Heart left ventricle (tissue), 16 donors: ENCODE data around the gene AP1G2. TPM values are rescaled to one million over a fixed set of nuclear protein-coding genes. Genes with fewer than 3 reads are reported as not detected.
"Not testable (repeated sequence)": the region's sequence is repeated elsewhere in the genome, so short reads cannot be mapped to it uniquely, and the experiment has no call there.

Source experiments
- ATAC-seq, 4 donors: fragments of 200-7000 bp; cut with Tn5 transposase; one replicate each; pipeline ENCODE4 v1.9.1; 2020 to 2022; ENCODE audit warnings: moderate library complexity in 4 of 4, mild to moderate bottlenecking in 3 of 4, moderate number of reproducible peaks in 1 of 4
- DNase-seq, 5 donors: peaks; one replicate each; pipeline ENCODE4 v3.0.0-alpha.2; 2020
- H3K27ac ChIP-seq, 12 donors: fragments of 200-600 bp; sonication (generic) in 4 of 12; one replicate each; pipeline versions ENCODE4 v1.5.0 to v1.8.0; 2016 to 2022; ENCODE audit warnings: mild to moderate bottlenecking in 2 of 12
- H3K27me3 ChIP-seq, 9 donors: fragments of 200-600 bp; sonication (generic) in 2 of 9; one replicate each; pipeline versions ENCODE4 v1.5.1 to v1.8.0; 2016 to 2022; ENCODE audit warnings: mild to moderate bottlenecking in 3 of 9
- H3K36me3 ChIP-seq, 9 donors: fragments of 200-600 bp; sonication (generic) in 2 of 9; one replicate each; pipeline versions ENCODE4 v1.5.0 to v1.8.0; 2018 to 2022; ENCODE audit warnings: mild to moderate bottlenecking in 2 of 9
- H3K4me1 ChIP-seq, 12 donors: fragments of 200-600 bp; sonication (generic) in 4 of 12; one replicate each; pipeline versions ENCODE4 v1.5.0 to v1.8.0; 2016 to 2022; ENCODE audit warnings: mild to moderate bottlenecking in 3 of 12
- H3K4me3 ChIP-seq, 12 donors: fragments of 200-600 bp; sonication (generic) in 4 of 12; one replicate each; pipeline versions ENCODE4 v1.5.0 to v1.8.0; 2017 to 2022; ENCODE audit warnings: mild to moderate bottlenecking in 9 of 12, moderate library complexity in 4 of 12
- H3K9me3 ChIP-seq, 12 donors: fragments of 200-600 bp; sonication (generic) in 4 of 12; one replicate each; pipeline versions ENCODE4 v1.5.0 to v1.8.0; 2016 to 2022; ENCODE audit warnings: mild to moderate bottlenecking in 1 of 12
- CTCF ChIP-seq, 12 donors: fragments of 200-600 bp; sonication (generic) in 4 of 12; IDR thresholded peaks; one replicate each; pipeline versions ENCODE4 v1.5.0 to v1.8.0; 2018 to 2022; ENCODE audit warnings: antibody characterized with exemption in 12 of 12, mild to moderate bottlenecking in 5 of 12
- POLR2A ChIP-seq, 2 donors: fragments of 450-650 bp; IDR thresholded peaks; one replicate each; pipeline ENCODE4 v1.6.1; 2017; ENCODE audit warnings: antibody characterized with exemption in 2 of 2, mild to moderate bottlenecking in 2 of 2, moderate library complexity in 2 of 2
- WGBS, 4 donors: extraction: QIAGEN DNeasy Blood & Tissue Kit in 2 of 4; methylation state at CpG; one replicate each; pipeline versions ENCODE4 v1.1.5 to v1.1.7; 2013 to 2018; 5-methylcytosine and 5-hydroxymethylcytosine counted together
- intact Hi-C, 10 donors: fragments of 100-400 bp; cut with DNase I; formaldehyde crosslinking; loops; one replicate each; pipeline versions ENCODE4 v1.11.1 to v1.14.2; 2022
- polyA plus RNA-seq, 2 donors: library from polyadenylated mRNA; stranded (reverse); fragments of 200-250 nt; gene quantifications; one replicate each; pipeline ENCODE4 v1.2.3, GENCODE V29; 2013
- total RNA-seq, 9 donors: library from RNA; depleted of rRNA in 2 of 9; stranded (reverse); fragments of >200 nt in 2 of 9; fragmentation: NEBNext Ultra II Directional in 3 of 9; extraction: Animal tissue kit (Norgen Biotek cat#: 25700) in 3 of 9; gene quantifications; one replicate each; pipeline versions ENCODE4 v1.1.0 to v1.2.4, GENCODE V29; 2016 to 2023
- donor health status: ischemic (EF 13 %, LVEDD 7.1; RV severe dilation, severe dysfunction).
- donor health status: healthy with polysubstance abuse.
- donor health status: DM: no; HTN: yes; CAD: no.
- donor health status: DM: no; HTN: no; CAD: no.
- donor health status: ischemic (EF 25% LVEDD 6.9; RV normal size, moderate dysfunction).
- donor health status: ischemic (EF 25% LVEDD 5.7; RV mildly dilated, moderate dysfunction).
- donor health status: healthy.
- donor health status: DM: yes; HTN: yes; CAD: no.
- donor health status: ischemic (EF 35%, LVEDD 5.7; RV mildly dilated, moderate dysfunction).
- donor health status: nonischemic (EF 11% LVEDD 7.7; RV severe dilation, severe dysfunction).
- donor health status: DM: yes; HTN: yes; CAD: no.
- donor health status: PGD.
- donor health status: ischemic (EF 29% LVEDD 5.4; RV normal size, mild dysfunction).
- donor health status: nonischemic (EF 23%, LVEDD 6.1; RV moderate dilation, normal function).

AP1G2 gene
- total and polyA plus RNA-seq, 11 donors = 7.2 to 33.8 (median 11.6) TPM

DNA sequence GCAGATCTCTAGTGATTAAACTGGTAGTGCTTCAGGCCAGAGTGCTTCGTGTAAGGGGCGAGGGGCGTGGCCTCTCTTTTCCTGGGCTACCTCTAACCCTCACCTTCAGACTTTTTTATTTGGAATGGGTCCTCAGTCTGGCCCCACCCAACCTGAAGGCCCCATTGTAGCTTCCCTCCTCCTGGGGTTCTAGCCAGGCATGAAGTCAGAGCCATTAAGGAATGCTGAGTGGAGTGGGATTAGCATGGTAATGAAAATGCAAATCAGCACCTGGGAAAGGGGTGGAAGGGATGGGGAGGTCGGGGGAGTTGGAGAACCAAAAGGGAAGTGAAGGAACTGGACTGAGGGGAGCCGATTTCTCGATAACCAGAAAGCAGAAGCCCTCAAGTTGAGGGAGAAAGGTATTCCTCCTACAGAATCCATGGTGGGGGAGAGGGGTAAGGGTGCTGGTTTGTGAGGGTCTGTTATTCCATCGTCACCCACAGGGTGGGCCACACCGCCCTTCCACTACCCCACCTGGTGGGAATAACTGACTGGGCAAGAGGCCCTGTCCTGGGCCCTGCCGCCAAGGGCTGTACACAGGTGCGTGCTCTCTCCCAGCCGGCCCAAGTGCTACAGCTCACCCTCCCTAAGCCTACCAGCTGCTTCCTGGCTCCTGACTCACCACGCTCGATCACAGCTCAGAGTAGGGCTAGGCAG lies 30.1 kb downstream of the AP1G2 start:
- ATAC-seq = no peak
- Histone ChIP-seq H3K9me3 (no peaks in the 10 kb centered on the region), H3K4me1 (peaks cover 0 to 4% (median 0%) of the 10 kb centered on the region in 12 donors), H3K4me3 (no peak overlapping the region), H3K27ac (no peak overlapping the region), H3K27me3 (no peaks in the 10 kb centered on the region), H3K36me3 (no peaks in the 10 kb centered on the region)
- intact Hi-C loops = loop anchor here in 1 of 10 donors (10.0 kb wide), 1 partner anchor 53 kb away; no protein-coding TSS in a partner anchor
- WGBS, 4 donors = 53 to 64% (median 60%) methylated on average over 13 of the region's 13 CpGs
- TF ChIP-seq POLR2A (IDR thresholded peaks at IDR 0.05) (no peak), CTCF (IDR thresholded peaks at IDR 0.05) (no peak)
- no peak for DNase-seq

DNA sequence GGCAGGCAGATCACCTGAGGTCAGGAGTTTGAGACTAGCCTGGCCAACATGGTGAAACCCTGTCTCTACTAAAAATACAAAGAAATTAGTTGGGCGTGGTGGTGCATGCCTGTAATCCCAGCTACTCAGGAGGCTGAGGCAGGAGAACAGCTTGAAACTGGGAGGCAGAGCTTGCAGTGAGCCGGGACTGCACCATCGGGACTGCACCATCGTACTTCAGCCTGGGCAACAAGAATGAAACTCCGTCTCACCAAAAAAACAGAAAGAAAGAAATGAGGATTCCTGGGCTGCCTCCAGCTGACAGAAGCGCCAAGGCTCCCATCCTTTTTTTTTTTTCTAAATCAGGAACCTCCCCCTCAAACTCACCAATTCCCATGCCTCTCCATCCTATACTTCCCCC lies 30.7 kb downstream of the AP1G2 start:
- H3K27ac ChIP-seq, H3K36me3 ChIP-seq, H3K4me1 ChIP-seq, DNase-seq, H3K27me3 ChIP-seq, H3K4me3 ChIP-seq, H3K9me3 ChIP-seq, ATAC-seq: not testable (repeated sequence)
- intact Hi-C loops = loop anchor here in 1 of 10 donors (10.0 kb wide), 1 partner anchor 52 kb away; no protein-coding TSS in a partner anchor
- 82 to 88% (median 87%) methylated on average over 6 of the region's 6 CpGs for WGBS, 4 donors

DNA sequence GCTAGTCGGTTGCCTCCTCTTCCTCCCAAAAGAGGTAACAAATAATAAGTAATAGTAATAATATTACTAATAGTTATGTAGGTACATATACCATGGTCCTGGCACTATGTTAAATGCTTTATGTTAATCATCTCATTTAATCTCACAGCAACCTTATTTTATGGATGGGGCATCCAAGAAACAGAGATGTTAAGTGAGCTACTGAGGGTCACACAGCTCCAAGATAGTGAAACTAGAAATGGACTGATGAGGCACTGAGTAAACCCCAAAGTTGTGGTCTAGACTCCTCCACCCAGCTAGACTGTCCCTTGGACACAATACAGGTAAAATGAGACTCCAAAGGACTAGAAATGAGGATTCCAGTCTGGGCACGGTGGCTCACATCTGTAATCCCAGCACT lies 31.1 kb downstream of the AP1G2 start:
- Histone ChIP-seq H3K36me3 (no peaks in the 10 kb centered on the region), H3K27ac (no peak overlapping the region), H3K9me3 (no peaks in the 10 kb centered on the region), H3K4me3 (no peak overlapping the region), H3K27me3 (no peaks in the 10 kb centered on the region), H3K4me1 (peaks cover 0 to 4% (median 0%) of the 10 kb centered on the region in 12 donors)
- WGBS, 4 donors = 79 to 87% (median 84%) methylated on average over 2 of the region's 2 CpGs
- no peak for TF ChIP-seq POLR2A (IDR thresholded peaks at IDR 0.05)
- TF ChIP-seq CTCF (IDR thresholded peaks at IDR 0.05) = no peak
- no peak for DNase-seq
- intact Hi-C loops = loop anchor here in 1 of 10 donors (10.0 kb wide), 1 partner anchor 52 kb away; no protein-coding TSS in a partner anchor
- no peak for ATAC-seq

DNA sequence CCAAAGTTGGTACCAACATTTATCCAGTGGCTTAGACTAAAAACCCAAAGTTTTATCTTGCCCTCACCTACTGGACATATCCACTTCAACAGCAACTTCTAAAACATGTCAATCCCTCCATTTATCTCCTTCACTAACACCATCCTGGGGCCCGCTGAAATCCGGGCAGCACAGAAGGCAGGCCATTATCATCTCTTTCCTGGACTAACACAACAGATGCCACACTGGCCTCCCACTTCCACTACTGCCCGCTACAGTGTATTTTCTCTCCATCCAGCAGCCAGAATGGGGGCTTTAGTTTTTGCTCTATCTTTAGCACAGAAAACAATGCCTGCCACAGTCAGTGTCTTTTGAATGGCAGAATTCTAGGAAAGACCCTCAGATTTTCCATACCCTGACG lies 31.6 kb downstream of the AP1G2 start:
- TF ChIP-seq CTCF (IDR thresholded peaks at IDR 0.05) (no peak), POLR2A (IDR thresholded peaks at IDR 0.05) (no peak)
- Histone ChIP-seq H3K4me3 (no peak overlapping the region), H3K27ac (no peak overlapping the region), H3K27me3 (no peaks in the 10 kb centered on the region), H3K36me3 (no peaks in the 10 kb centered on the region), H3K4me1 (peaks cover 0 to 4% (median 0%) of the 10 kb centered on the region in 12 donors), H3K9me3 (no peaks in the 10 kb centered on the region)
- DNase-seq = no peak
- ATAC-seq = no peak
- WGBS, 4 donors = 71 to 74% (median 73%) methylated on average over 4 of the region's 4 CpGs
- intact Hi-C loops = loop anchor here in 1 of 10 donors (10.0 kb wide), 1 partner anchor 51 kb away; no protein-coding TSS in a partner anchor
